GM18498 (cell line): ENCODE measurements around the gene NAIF1.
"Not testable (repeated sequence)": the region's sequence is repeated elsewhere in the genome, so short reads cannot be mapped to it uniquely, and the experiment has no call there.

Experiments
- ATAC-seq: cut with Tn5 transposase; IDR thresholded peaks from one replicate; pipeline ENCODE4 v1.9.1; 2021; ENCODE audit warnings: mild to moderate bottlenecking, moderate library complexity; ENCODE audit not compliant: unreplicated experiment

The NAIF1 gene, protein sequence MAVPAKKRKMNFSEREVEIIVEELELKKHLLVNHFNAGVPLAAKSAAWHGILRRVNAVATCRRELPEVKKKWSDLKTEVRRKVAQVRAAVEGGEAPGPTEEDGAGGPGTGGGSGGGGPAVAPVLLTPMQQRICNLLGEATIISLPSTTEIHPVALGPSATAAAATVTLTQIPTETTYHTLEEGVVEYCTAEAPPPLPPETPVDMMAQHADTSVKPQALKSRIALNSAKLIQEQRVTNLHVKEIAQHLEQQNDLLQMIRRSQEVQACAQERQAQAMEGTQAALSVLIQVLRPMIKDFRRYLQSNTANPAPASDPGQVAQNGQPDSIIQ

DNA sequence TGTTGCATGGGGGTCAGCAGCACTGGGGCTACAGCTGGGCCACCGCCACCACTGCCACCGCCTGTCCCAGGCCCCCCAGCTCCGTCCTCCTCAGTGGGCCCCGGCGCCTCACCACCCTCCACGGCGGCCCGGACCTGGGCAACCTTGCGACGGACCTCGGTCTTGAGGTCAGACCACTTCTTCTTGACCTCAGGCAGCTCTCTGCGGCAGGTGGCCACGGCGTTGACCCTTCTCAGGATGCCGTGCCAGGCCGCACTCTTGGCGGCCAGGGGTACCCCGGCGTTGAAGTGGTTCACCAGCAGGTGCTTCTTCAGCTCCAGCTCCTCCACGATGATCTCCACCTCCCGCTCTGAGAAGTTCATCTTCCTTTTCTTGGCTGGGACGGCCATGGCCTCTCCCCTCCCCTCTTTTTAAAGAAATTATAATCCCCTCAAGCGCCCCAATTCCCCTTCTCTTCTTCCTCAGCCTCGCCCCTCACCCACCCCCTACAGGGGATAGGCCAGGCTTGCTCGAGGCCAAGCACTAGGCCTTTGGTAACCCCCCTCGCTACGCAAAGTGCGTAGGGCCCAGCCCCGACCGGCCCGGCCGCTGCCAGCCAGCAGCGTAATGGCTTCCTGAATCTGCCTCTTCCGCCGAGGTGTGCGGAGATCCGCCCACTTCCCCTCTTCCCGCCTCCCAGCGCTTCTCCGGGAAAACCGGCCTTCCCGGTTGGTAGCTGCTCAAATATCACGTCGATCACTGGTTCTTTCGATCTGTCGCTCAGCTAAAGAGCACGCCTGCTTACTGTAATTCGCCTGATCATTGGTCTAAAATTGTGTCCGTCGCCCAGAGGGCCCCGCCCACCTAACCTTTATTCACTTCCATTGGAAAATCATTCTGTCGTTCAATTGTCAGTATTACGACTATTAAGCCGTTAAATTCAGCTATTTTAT is at the start of gene NAIF1:
Gene NAIF1 (minus strand): TSS at position 608 of the 932 bp plus-strand sequence. CDS start 219 bp downstream, at position 389.
- ATAC-seq: peak; percentile 65

- ATAC-seq: no peak
Measured at GRCh38 chr9:128116104-128117083, 49.3 kb upstream of the NAIF1 start.

DNA sequence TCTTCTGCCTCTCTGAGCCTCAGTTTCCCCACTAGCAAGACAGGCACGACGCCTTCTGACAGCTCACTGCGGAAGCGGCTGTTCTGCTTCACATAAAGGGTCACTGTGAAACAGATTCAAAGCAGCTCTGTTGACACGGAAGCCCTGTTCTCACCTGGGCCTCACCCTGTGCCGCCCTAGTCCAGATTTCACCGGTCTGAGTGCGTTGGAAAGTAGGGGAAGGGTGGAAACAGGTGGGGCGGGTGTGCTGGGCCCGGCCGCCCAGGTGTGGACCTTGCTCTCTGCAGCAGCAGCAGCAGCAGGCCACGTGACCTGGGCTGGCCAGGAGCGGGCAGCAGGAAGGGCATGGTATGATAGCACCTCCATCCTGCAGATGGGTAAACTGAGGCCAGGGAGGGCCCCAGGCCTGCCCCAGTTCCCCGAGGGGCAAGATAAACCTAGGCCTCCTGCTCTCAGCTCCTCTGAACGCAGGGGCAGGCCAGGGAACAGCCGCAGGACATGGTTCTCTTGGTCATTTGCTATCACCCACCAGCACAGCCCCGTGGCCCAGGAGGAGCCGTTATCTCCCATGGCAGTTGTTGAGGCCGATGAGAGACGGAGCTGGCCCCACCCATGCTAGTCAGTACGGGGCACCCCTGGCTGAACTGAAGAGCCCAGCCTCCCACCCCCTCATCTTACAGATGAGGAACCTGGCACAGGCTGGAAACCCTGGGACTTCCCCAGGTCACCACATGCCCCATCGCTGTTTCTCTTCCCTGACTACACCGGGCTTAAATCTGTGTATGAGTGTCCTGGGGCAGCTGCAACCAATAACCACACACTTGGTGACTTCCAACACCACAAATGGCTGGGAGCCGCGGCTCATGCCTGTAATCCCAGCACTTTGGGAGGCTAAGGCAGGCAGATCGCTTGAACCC is 48.3 kb upstream of the NAIF1 start:
- no peak for ATAC-seq

GRCh38 chr9:128114326-128115186 is 47.4 kb upstream of the NAIF1 start:
- no peak for ATAC-seq

DNA sequence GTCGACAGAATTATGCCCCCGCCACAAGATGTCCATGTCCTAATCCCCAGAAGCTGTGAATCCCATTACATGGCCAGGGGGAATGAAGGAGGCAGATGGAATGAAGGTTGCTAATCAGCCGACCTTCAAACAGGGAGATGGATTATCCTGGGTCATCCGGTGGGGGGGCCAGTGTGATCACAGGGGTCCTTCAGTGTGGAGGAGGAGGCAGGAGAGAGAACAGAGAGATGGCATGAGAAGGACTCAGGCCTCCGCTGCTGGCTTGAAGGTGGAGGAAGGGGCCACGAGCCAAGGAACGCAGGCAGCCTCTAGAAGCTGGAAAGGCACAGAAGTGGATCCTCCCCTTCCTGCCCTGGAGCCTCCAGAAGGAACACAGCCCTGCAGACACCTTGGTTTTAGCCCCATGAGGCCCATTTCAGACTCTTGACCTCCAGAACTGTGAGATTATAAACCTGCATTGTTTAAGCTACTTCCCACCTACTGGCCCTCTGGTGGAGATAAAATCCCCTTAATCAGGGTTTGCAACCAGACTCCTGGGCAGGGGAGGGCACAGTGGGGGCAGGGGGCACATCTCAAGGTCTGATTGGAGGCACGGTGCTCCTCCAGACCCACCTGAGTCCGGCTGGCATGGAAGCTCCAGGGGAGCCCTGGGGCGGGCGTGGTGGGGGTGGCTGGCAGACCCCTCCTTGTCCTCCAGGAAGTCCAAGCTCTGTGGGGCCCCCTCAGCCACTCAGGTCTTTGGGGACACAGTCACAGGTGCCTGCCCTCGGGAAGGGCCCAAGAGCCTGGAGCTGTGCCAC is 46.6 kb upstream of the NAIF1 start:
- ATAC-seq: no peak

GRCh38 chr9:128111726-128112125 is 44.6 kb upstream of the NAIF1 start:
- ATAC-seq: not testable (repeated sequence)

DNA sequence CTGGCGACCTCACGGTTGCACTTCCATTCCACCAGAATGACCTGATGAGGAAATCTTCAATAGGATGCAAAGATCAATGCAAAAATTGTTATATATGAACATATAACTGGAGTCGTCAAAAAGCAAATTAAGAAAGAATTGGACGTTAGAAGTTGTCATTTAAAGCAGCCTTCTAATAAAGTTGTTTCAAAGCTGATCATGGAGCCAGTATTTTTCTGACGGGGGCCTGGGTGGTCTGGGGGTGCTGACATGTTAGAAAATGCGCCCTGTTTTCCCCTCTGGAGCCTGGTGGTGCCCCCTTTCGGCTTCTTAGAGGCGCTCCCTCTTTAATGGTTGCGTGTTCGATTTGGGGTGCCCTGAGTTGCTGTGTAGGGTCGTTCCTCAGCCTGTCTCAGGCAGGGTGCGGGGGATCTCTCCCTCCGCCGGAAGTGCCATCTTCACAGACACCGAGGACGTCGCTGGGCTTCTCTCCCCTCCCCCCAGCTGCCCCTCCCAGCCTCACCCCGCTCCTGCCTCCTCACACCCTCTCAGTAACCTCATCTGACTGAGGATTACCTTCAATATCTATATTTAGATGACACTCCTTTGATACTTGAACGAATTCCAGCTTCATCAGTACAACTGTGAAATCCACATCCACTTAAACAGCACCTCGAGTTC is 42.1 kb upstream of the NAIF1 start:
- no peak for ATAC-seq

- no peak for ATAC-seq
Measured at GRCh38 chr9:128108269-128109049, 41.3 kb upstream of the NAIF1 start.

GRCh38 chr9:128107468-128108268 is 40.5 kb upstream of the NAIF1 start:
- ATAC-seq: no peak

DNA sequence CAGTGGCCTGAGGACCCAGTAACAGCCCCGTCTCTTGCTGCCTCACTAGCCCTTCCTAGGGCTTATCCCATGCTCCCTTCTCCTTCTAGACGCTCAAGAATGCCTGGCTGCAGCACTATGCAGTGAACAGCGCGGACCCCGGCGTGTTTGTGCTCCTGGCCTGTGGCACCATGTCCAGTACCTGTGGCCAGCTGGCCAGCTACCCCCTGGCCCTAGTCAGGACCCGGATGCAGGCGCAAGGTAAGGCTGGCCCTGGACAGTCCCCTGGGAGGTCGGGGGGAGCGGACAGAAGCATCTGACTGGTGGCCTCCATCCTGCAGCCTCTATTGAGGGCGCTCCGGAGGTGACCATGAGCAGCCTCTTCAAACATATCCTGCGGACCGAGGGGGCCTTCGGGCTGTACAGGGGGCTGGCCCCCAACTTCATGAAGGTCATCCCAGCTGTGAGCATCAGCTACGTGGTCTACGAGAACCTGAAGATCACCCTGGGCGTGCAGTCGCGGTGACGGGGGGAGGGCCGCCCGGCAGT is 39.9 kb upstream of the NAIF1 start:
- no peak for ATAC-seq

DNA sequence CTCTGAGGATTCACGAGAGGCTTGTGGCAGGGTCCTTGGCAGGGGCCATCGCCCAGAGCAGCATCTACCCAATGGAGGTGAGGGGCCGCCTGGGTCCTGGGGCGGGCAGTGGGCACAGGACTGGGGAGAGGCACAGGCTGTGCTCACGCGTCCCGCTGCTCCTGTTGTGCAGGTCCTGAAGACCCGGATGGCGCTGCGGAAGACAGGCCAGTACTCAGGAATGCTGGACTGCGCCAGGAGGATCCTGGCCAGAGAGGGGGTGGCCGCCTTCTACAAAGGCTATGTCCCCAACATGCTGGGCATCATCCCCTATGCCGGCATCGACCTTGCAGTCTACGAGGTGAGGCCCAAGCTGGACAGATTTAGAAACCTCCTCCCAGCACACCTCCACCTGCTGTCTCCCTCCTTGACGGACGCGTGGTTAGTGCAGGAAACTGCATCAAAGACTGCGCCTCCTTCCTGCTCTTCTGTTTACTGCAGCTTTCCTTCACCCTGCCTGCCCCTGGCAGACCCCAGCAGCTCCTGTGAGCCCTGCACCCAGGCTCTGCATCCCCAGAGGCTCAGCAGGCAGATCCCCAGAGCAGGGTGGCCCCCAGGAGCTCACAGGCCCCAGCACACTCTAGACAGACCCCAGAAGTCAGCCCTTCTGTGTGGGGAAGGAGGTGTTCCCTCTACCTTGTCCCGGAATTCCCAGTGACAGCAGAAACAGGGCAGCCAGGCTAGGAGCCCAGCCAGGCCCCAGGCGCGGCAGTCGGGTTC is 39.2 kb upstream of the NAIF1 start:
- no peak for ATAC-seq

GRCh38 chr9:128105538-128106175 is 38.5 kb upstream of the NAIF1 start:
- ATAC-seq: no peak

GRCh38 chr9:128104171-128104618 is 37.1 kb upstream of the NAIF1 start:
- no peak for ATAC-seq

- no peak for ATAC-seq
Measured at GRCh38 chr9:128103589-128103962, 36.5 kb upstream of the NAIF1 start.
